Panc1 (cell line): ENCODE measurements around the gene SND1.

Experiments
- POLR2AphosphoS5 ChIP-seq: IDR thresholded peaks from 2 replicates; pipeline ENCODE4 v1.6.1; 2012; ENCODE audit warnings: mild to moderate bottlenecking, low read depth, low read length, moderate library complexity
- TCF7L2 ChIP-seq: IDR thresholded peaks from 2 replicates; pipeline ENCODE4 v1.6.1; 2011; ENCODE audit warnings: mild to moderate bottlenecking, low read depth, low read length, inconsistent platforms
- TF ChIP-seq, protein P1 (sequence below): fragments of 450-650 bp; IDR thresholded peaks from 2 replicates; pipeline ENCODE4 v1.5.1; 2017; ENCODE audit warnings: mild to moderate bottlenecking
- TF ChIP-seq, protein P2 (sequence below), 2 experiments: IDR thresholded peaks; 2 replicates each; pipeline ENCODE4 v1.6.1; 2011 to 2012; ENCODE audit warnings: low read depth in 2 of 2, control low read depth in 1 of 2, low read length in 1 of 2, mild to moderate bottlenecking in 1 of 2, moderate library complexity in 1 of 2; ENCODE audit not compliant: insufficient read depth in 1 of 2

DNA sequence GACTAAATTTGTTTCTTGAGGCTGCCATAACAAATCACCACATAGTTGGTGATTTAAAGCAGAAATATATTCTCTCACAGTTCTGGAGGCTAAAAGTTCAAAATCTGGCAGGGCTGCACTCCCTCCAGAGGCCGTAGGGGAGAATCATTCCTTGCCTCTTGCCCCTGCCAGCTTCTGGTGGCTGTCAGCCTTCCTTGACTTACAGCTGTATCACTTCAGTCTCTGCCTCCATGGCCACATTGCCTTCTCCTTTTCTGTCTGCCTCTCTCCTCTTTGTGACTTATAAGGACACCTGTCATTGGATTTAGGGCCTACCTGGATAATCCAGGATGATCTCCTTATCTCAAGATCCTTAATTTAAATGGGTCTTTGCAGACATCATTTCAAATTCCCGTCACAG, 385.1 kb downstream of the SND1 start:
- TF ChIP-seq, protein P1, sequence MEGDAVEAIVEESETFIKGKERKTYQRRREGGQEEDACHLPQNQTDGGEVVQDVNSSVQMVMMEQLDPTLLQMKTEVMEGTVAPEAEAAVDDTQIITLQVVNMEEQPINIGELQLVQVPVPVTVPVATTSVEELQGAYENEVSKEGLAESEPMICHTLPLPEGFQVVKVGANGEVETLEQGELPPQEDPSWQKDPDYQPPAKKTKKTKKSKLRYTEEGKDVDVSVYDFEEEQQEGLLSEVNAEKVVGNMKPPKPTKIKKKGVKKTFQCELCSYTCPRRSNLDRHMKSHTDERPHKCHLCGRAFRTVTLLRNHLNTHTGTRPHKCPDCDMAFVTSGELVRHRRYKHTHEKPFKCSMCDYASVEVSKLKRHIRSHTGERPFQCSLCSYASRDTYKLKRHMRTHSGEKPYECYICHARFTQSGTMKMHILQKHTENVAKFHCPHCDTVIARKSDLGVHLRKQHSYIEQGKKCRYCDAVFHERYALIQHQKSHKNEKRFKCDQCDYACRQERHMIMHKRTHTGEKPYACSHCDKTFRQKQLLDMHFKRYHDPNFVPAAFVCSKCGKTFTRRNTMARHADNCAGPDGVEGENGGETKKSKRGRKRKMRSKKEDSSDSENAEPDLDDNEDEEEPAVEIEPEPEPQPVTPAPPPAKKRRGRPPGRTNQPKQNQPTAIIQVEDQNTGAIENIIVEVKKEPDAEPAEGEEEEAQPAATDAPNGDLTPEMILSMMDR, result no peak
- TF ChIP-seq POLR2AphosphoS5 (no peak), TCF7L2 (no peak)
- TF ChIP-seq, protein P2, sequence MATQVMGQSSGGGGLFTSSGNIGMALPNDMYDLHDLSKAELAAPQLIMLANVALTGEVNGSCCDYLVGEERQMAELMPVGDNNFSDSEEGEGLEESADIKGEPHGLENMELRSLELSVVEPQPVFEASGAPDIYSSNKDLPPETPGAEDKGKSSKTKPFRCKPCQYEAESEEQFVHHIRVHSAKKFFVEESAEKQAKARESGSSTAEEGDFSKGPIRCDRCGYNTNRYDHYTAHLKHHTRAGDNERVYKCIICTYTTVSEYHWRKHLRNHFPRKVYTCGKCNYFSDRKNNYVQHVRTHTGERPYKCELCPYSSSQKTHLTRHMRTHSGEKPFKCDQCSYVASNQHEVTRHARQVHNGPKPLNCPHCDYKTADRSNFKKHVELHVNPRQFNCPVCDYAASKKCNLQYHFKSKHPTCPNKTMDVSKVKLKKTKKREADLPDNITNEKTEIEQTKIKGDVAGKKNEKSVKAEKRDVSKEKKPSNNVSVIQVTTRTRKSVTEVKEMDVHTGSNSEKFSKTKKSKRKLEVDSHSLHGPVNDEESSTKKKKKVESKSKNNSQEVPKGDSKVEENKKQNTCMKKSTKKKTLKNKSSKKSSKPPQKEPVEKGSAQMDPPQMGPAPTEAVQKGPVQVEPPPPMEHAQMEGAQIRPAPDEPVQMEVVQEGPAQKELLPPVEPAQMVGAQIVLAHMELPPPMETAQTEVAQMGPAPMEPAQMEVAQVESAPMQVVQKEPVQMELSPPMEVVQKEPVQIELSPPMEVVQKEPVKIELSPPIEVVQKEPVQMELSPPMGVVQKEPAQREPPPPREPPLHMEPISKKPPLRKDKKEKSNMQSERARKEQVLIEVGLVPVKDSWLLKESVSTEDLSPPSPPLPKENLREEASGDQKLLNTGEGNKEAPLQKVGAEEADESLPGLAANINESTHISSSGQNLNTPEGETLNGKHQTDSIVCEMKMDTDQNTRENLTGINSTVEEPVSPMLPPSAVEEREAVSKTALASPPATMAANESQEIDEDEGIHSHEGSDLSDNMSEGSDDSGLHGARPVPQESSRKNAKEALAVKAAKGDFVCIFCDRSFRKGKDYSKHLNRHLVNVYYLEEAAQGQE (IDR thresholded peaks at IDR 0.05; ENCODE audit: insufficient read depth in 1 of 2, low read depth in 2 of 2, low read length in 1 of 2), result no peak
